ENCODE measurements around the gene CD3D. TPM values are rescaled to one million over a fixed set of nuclear protein-coding genes. Genes with fewer than 3 reads are reported as not detected.

Gene CD3D
- total RNA-seq, result 100 to 1,000 TPM; 316 to 325 TPM

- peak; percentile 56 for ATAC-seq
- Mint-ChIP-seq H3K9me3 (no peaks in the 10 kb centered on the region), H3K4me1 (ENCODE audit: low read depth) (peaks cover 40% of the 10 kb centered on the region), H3K36me3 (ENCODE audit: low read depth) (peaks cover 67% of the 10 kb centered on the region), H3K4me3 (peak within 1 kb of the TSS; percentile 81), H3K27me3 (no peaks in the 10 kb centered on the region), H3K27ac (peak within 1 kb of the TSS; percentile 96)
- no peak for TF ChIP-seq CTCF (IDR thresholded peaks at IDR 0.05)
- ChIA-PET CTCF (interaction anchor here (0.8 to 6.0 kb wide), 15 partner anchors 10 to 197 kb away, joined by 3 to 38 read pairs (median 3); partner anchors contain the start of gene UBE4A), POLR2A (interaction anchor here (0.6 to 2.5 kb wide), 17 partner anchors 17 to 575 kb away, joined by 3 to 15 read pairs (median 4); partner anchors contain the start of genes ARCN1, JAML, KMT2A and MPZL2)
- intact Hi-C loops (cut with micrococcal nuclease), result loop anchor here (5.0 kb wide), 2 partner anchors 125 to 140 kb away; no protein-coding TSS in a partner anchor
- peak; percentile 85 for DNase-seq
Observed at GRCh38 chr11:118342503-118343161, at the start of gene CD3D. TSS of gene CD3D (minus strand) at chr11:118342705. CDS start at chr11:118342607, 98 bp downstream.

DNA sequence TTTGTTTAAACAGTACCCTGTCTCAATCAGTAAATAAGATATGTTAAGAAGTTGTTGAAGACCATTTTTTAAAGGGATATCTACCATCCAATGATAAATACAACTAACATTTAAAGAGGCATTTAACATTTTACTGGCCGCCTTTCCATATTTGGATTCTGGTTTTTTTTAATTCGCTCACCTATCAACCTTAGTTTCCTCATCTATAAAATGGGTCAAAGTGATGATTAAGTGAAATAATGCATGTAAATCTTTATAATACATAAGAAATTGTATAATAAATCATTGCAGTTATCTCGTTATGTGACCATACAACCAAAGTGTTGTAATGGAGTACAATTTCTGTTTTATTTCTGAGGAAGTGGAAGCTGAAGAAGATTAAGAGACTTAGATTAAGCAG is 41.2 kb upstream of the CD3D start:
- POLR2A ChIA-PET, result interaction anchor here (0.6 kb wide), 1 partner anchor 183 kb away, joined by 3 read pairs; no protein-coding TSS in a partner anchor
- Mint-ChIP-seq H3K36me3 (ENCODE audit: low read depth) (peaks cover 47% of the 10 kb centered on the region), H3K9me3 (no peaks in the 10 kb centered on the region), H3K27me3 (no peaks in the 10 kb centered on the region), H3K27ac (no peak overlapping the region), H3K4me1 (ENCODE audit: low read depth) (no peaks in the 10 kb centered on the region), H3K4me3 (no peak overlapping the region)
- no peak for TF ChIP-seq CTCF (IDR thresholded peaks at IDR 0.05)
- ATAC-seq (no peak), DNase-seq (no peak)
- intact Hi-C loops (cut with micrococcal nuclease), result no loop called here
- CTCF ChIA-PET, result interaction anchor here (1.4 kb wide), 1 partner anchor 212 kb away, joined by 3 read pairs; no protein-coding TSS in a partner anchor

DNA sequence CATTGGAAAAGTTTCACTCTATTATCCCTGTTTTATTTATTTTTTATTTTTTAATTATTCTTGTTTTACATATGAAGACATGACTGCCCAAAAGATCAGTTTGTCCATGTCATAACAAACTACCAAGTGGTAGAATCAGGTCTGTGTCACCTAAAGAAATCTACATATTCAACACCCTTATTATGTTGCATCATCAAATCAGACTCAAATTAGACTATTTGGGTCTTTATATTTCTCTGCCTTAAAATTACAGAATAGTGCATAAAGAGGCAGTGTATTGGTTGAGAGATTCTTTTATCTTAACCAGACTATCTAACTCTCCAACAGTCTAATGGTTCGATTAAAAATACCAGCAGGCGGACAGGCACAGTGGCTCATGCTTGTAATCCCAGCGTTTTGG is 40.4 kb upstream of the CD3D start:
- Mint-ChIP-seq H3K4me1 (ENCODE audit: low read depth) (no peaks in the 10 kb centered on the region), H3K27ac (no peak overlapping the region), H3K9me3 (no peaks in the 10 kb centered on the region), H3K27me3 (no peaks in the 10 kb centered on the region), H3K36me3 (ENCODE audit: low read depth) (peaks cover 51% of the 10 kb centered on the region), H3K4me3 (no peak overlapping the region)
- DNase-seq (no peak), ATAC-seq (no peak)
- ChIA-PET POLR2A (no interaction called here), CTCF (interaction anchor here (1.4 kb wide), 1 partner anchor 211 kb away, joined by 4 read pairs; no protein-coding TSS in a partner anchor)
- no peak for TF ChIP-seq CTCF (IDR thresholded peaks at IDR 0.05)
- intact Hi-C loops (cut with micrococcal nuclease), result no loop called here

DNA sequence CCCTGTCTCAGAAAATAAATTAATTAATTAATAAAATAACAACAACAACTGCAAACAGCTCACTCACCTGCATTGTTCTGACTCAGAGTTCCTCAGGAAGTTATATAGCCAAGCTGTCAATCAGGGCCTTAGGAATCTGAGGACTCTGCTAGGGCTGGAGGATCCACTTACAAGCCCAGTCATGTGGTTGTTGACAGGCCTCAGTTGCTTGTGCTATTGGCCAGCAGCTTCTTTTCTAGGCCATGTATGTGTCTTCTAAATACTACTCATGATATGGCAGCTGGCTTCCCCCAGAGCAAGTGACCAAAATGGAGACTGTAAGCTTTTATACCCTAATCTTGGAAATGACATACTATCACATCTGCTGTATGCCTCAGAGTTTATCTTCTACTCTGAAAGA is 38.1 kb upstream of the CD3D start:
- H3K27ac Mint-ChIP-seq, result no peak overlapping the region
- POLR2A ChIA-PET, result interaction anchor here (0.6 kb wide), 1 partner anchor 17 kb away, joined by 3 read pairs; no protein-coding TSS in a partner anchor
- ATAC-seq, result no peak
- peaks cover 47% of the 10 kb centered on the region for H3K36me3 Mint-ChIP-seq (ENCODE audit: low read depth)
- CTCF ChIA-PET, result no interaction called here
- TF ChIP-seq CTCF (IDR thresholded peaks at IDR 0.05), result no peak
- intact Hi-C loops (cut with micrococcal nuclease), result no loop called here
- no peak for DNase-seq
- no peaks in the 10 kb centered on the region for H3K27me3 Mint-ChIP-seq
- H3K9me3 Mint-ChIP-seq, result no peaks in the 10 kb centered on the region
- peaks cover 2% of the 10 kb centered on the region for H3K4me1 Mint-ChIP-seq (ENCODE audit: low read depth)
- H3K4me3 Mint-ChIP-seq, result no peak overlapping the region

DNA sequence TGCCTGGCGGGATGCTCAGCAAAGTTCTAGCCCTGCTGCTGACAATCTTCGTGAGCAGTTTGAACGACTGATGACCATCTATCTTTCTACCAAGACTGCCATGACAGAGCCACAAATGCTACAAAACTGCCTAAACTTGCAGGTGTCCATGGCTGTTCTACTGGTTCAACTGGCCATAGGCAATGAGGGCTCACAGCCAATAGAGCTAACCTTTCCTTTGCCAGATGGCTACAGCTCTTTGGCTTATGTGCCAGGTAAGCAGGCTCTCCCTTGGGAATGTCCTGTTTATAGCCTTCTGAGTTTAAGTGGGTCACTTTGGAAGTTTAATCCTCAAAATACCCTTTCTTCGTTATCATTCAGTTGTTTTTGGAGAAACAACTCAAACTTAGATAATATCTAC is 37.0 kb upstream of the CD3D start:
- no peak for TF ChIP-seq CTCF (IDR thresholded peaks at IDR 0.05)
- Mint-ChIP-seq H3K9me3 (no peaks in the 10 kb centered on the region), H3K4me3 (no peak overlapping the region), H3K4me1 (ENCODE audit: low read depth) (peaks cover 2% of the 10 kb centered on the region), H3K27ac (no peak overlapping the region), H3K36me3 (ENCODE audit: low read depth) (peaks cover 49% of the 10 kb centered on the region), H3K27me3 (no peaks in the 10 kb centered on the region)
- ATAC-seq (no peak), DNase-seq (no peak)
- CTCF ChIA-PET, result interaction anchor here (1.9 kb wide), 1 partner anchor 11 kb away, joined by 5 read pairs; no protein-coding TSS in a partner anchor
- POLR2A ChIA-PET, result interaction anchor here (0.5 to 0.7 kb wide), 2 partner anchors 18 to 20 kb away, joined by 3 to 4 read pairs; no protein-coding TSS in a partner anchor
- intact Hi-C loops (cut with micrococcal nuclease), result no loop called here
